A549 (cell line): ENCODE results near the gene P2RY8.

Experiments used
- CBX8 ChIP-seq: fragments of 200-600 bp; sonication (generic); IDR thresholded peaks from 2 replicates; pipeline ENCODE4 v1.6.1; 2016
- MAFK ChIP-seq: fragments of 450-650 bp; IDR thresholded peaks from 2 replicates; pipeline ENCODE4 v1.6.1; 2014; ENCODE audit not compliant: partially characterized antibody
- POLR2A ChIP-seq: IDR thresholded peaks from 2 replicates; pipeline ENCODE4 v1.6.1; 2012; ENCODE audit warnings: mild to moderate bottlenecking, low read length
- SMC3 ChIP-seq: fragments of >200 bp; sonication (Bioruptor Twin); formaldehyde crosslinking; IDR thresholded peaks from 3 replicates; pipeline ENCODE4 v1.6.1; 2018; ENCODE audit warnings: inconsistent platforms
- TF ChIP-seq, protein P1 (sequence below): fragments of 200-600 bp; sonication (generic); IDR thresholded peaks from 2 replicates; pipeline ENCODE4 v1.6.1; 2016; ENCODE audit warnings: antibody characterized with exemption, mild to moderate bottlenecking, moderate library complexity
- TF ChIP-seq, protein P2 (sequence below): fragments of >200 bp; sonication (Bioruptor Twin); formaldehyde crosslinking; IDR thresholded peaks from 3 replicates; pipeline ENCODE4 v1.5.1; 2016

DNA sequence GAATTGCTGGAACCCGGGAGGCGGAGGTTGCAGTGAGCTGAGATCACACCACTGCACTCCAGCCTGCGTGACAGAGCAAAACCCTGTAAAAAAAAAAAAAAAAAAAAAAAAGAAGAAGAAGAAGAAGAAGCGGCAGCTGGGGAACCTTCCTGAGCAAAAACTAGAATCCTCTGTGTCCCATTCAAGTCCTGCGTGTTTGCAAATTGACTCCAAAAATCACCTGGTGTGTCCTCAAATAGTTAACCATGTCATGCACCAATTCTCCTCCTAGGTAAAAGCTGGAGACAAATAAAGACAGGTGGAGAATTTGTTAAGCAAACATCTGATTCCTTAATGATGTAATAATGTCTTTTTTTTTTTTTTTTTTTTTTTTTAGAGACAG, 52.4 kb downstream of the P2RY8 start:
- TF ChIP-seq, protein P1, sequence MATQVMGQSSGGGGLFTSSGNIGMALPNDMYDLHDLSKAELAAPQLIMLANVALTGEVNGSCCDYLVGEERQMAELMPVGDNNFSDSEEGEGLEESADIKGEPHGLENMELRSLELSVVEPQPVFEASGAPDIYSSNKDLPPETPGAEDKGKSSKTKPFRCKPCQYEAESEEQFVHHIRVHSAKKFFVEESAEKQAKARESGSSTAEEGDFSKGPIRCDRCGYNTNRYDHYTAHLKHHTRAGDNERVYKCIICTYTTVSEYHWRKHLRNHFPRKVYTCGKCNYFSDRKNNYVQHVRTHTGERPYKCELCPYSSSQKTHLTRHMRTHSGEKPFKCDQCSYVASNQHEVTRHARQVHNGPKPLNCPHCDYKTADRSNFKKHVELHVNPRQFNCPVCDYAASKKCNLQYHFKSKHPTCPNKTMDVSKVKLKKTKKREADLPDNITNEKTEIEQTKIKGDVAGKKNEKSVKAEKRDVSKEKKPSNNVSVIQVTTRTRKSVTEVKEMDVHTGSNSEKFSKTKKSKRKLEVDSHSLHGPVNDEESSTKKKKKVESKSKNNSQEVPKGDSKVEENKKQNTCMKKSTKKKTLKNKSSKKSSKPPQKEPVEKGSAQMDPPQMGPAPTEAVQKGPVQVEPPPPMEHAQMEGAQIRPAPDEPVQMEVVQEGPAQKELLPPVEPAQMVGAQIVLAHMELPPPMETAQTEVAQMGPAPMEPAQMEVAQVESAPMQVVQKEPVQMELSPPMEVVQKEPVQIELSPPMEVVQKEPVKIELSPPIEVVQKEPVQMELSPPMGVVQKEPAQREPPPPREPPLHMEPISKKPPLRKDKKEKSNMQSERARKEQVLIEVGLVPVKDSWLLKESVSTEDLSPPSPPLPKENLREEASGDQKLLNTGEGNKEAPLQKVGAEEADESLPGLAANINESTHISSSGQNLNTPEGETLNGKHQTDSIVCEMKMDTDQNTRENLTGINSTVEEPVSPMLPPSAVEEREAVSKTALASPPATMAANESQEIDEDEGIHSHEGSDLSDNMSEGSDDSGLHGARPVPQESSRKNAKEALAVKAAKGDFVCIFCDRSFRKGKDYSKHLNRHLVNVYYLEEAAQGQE: no peak
- TF ChIP-seq CBX8 (no peak), MAFK (no peak), SMC3 (no peak), POLR2A (no peak)
- TF ChIP-seq, protein P2, sequence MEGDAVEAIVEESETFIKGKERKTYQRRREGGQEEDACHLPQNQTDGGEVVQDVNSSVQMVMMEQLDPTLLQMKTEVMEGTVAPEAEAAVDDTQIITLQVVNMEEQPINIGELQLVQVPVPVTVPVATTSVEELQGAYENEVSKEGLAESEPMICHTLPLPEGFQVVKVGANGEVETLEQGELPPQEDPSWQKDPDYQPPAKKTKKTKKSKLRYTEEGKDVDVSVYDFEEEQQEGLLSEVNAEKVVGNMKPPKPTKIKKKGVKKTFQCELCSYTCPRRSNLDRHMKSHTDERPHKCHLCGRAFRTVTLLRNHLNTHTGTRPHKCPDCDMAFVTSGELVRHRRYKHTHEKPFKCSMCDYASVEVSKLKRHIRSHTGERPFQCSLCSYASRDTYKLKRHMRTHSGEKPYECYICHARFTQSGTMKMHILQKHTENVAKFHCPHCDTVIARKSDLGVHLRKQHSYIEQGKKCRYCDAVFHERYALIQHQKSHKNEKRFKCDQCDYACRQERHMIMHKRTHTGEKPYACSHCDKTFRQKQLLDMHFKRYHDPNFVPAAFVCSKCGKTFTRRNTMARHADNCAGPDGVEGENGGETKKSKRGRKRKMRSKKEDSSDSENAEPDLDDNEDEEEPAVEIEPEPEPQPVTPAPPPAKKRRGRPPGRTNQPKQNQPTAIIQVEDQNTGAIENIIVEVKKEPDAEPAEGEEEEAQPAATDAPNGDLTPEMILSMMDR: no peak
